Central memory CD8-positive, alpha-beta T cell (primary cell): ENCODE data around the gene DNAAF5.

Source experiments
- ATAC-seq: fragments of 150-1000 bp; cut with Tn5 transposase; replicated peaks from 2 replicates; pipeline ENCODE4 v1.10.0; 2022; ENCODE audit warnings: mild to moderate bottlenecking, moderate FRiP score, moderate number of reproducible peaks; ENCODE audit not compliant: poor library complexity, severe bottlenecking; ENCODE audit errors: extremely low read depth
- DNase-seq, 2 donors: peaks; one replicate each; pipeline ENCODE4 v3.0.0; 2021; ENCODE audit warnings: low spot score in 2 of 2
- H3K27ac Mint-ChIP-seq: one replicate; pipeline ENCODE4 v1.8.0; 2022; ENCODE audit warnings: low read depth, mild to moderate bottlenecking, moderate library complexity, mixed read lengths
- H3K27me3 Mint-ChIP-seq: one replicate; pipeline ENCODE4 v1.8.0; 2022; ENCODE audit warnings: mixed read lengths
- H3K36me3 Mint-ChIP-seq: one replicate; pipeline ENCODE4 v1.8.0; 2022; ENCODE audit warnings: mild to moderate bottlenecking, moderate library complexity, mixed read lengths; ENCODE audit not compliant: insufficient read depth
- H3K4me1 Mint-ChIP-seq: one replicate; pipeline ENCODE4 v1.8.0; 2022; ENCODE audit warnings: mixed read lengths
- H3K4me3 Mint-ChIP-seq: one replicate; pipeline ENCODE4 v1.8.0; 2022; ENCODE audit warnings: mild to moderate bottlenecking, moderate library complexity, mixed read lengths
- H3K9me3 Mint-ChIP-seq: one replicate; pipeline ENCODE4 v1.8.0; 2022; ENCODE audit warnings: mixed read lengths

The DNAAF5 gene

DNA sequence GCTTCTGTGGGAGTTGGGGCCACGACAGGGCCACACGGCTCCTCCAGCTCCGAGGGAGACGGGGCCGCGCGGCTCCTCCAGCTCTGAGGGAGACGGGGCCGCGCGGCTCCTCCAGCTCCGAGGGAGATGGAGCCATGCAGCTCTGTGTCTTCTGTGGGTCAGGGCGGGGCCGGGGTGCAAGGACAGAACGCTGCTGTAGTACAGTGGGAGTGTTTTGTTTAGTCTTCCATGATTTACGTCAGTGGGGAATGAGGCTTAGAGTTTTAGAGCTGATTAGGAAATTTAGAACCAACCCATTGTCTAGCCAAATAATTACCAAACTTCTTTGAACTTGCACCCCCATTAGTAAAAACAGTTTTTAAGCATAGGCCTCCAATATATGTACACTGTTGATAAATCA is 33.5 kb downstream of the DNAAF5 start:
- no peaks in the 10 kb centered on the region for H3K9me3 Mint-ChIP-seq
- ATAC-seq (no peak), DNase-seq (no peak)
- H3K4me3 Mint-ChIP-seq, result no peak overlapping the region
- no peaks in the 10 kb centered on the region for H3K27me3 Mint-ChIP-seq
- no peak overlapping the region for H3K27ac Mint-ChIP-seq
- H3K4me1 Mint-ChIP-seq, result no peaks in the 10 kb centered on the region
- H3K36me3 Mint-ChIP-seq, result peaks cover 20% of the 10 kb centered on the region

- H3K36me3 Mint-ChIP-seq, result peaks cover 20% of the 10 kb centered on the region
- H3K4me3 Mint-ChIP-seq, result no peak overlapping the region
- DNase-seq, result no peak
- ATAC-seq, result no peak
- H3K4me1 Mint-ChIP-seq, result no peaks in the 10 kb centered on the region
- H3K27me3 Mint-ChIP-seq, result no peaks in the 10 kb centered on the region
- H3K27ac Mint-ChIP-seq, result no peak overlapping the region
- no peaks in the 10 kb centered on the region for H3K9me3 Mint-ChIP-seq
Observed at GRCh38 chr7:761101-761500, 34.6 kb downstream of the DNAAF5 start.

- H3K27ac Mint-ChIP-seq, result no peak overlapping the region
- no peaks in the 10 kb centered on the region for H3K4me1 Mint-ChIP-seq
- H3K9me3 Mint-ChIP-seq, result no peaks in the 10 kb centered on the region
- H3K4me3 Mint-ChIP-seq, result no peak overlapping the region
- no peak for DNase-seq
- peaks cover 20% of the 10 kb centered on the region for H3K36me3 Mint-ChIP-seq
- H3K27me3 Mint-ChIP-seq, result no peaks in the 10 kb centered on the region
- no peak for ATAC-seq
Observed at GRCh38 chr7:761631-762030, 35.1 kb downstream of the DNAAF5 start.

GRCh38 chr7:762885-763284 is 36.4 kb downstream of the DNAAF5 start:
- H3K4me1 Mint-ChIP-seq, result no peaks in the 10 kb centered on the region
- ATAC-seq (no peak), DNase-seq (no peak)
- H3K27me3 Mint-ChIP-seq, result no peaks in the 10 kb centered on the region
- no peaks in the 10 kb centered on the region for H3K9me3 Mint-ChIP-seq
- no peak overlapping the region for H3K4me3 Mint-ChIP-seq
- no peak overlapping the region for H3K27ac Mint-ChIP-seq
- H3K36me3 Mint-ChIP-seq, result peaks cover 14% of the 10 kb centered on the region

DNA sequence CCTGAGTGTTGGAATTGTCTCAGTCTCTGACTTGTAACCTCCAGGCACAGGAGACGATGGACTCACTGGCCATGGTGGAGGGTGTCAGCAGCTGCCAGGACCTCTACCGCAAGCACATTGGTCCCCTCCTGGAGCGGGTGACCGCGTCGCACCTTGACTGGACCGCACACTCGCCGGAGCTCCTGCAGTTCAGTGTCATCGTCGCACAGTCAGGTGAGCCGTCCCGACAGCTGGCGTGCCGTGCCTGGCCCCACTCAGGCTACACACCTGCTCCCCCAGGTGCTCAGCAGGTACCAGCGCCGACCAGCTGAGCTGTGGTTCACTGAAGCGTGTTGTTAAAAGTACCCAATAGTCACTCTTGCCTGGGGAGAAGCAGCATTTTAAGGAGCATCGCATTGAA is 37.3 kb downstream of the DNAAF5 start:
- no peak overlapping the region for H3K4me3 Mint-ChIP-seq
- H3K9me3 Mint-ChIP-seq, result no peaks in the 10 kb centered on the region
- ATAC-seq (no peak), DNase-seq (no peak)
- H3K36me3 Mint-ChIP-seq, result peaks cover 12% of the 10 kb centered on the region
- H3K4me1 Mint-ChIP-seq, result no peaks in the 10 kb centered on the region
- no peak overlapping the region for H3K27ac Mint-ChIP-seq
- no peaks in the 10 kb centered on the region for H3K27me3 Mint-ChIP-seq

GRCh38 chr7:765383-765782 is 38.9 kb downstream of the DNAAF5 start:
- H3K27ac Mint-ChIP-seq, result no peak overlapping the region

DNA sequence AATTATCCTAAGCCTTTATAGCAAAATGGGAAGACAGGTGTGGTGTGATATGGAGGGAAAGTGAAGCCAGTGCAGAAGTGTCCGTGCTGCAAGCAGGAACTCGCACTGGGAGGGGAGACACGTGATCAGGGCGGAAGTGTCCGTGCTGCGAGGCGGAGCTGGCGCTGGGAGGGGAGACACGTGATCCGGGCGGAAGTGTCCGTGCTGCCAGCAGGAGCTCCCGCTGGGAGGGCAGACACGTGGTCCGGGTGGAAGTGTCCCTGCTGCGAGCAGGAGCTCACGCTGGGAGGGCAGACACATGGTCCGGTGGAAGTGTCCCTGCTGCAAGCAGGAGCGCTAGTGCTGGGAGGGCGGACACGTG is 41.1 kb downstream of the DNAAF5 start:
- Mint-ChIP-seq H3K36me3 (peaks cover 9% of the 10 kb centered on the region), H3K27ac (no peak overlapping the region), H3K4me3 (peak overlapping the region; percentile 8), H3K27me3 (no peaks in the 10 kb centered on the region), H3K9me3 (no peaks in the 10 kb centered on the region), H3K4me1 (no peaks in the 10 kb centered on the region)
- no peak for ATAC-seq
- no peak for DNase-seq

More at GRCh38 chr7:765383-765782, 38.9 kb downstream of the DNAAF5 start:
- Mint-ChIP-seq H3K9me3 (no peaks in the 10 kb centered on the region), H3K27me3 (no peaks in the 10 kb centered on the region), H3K4me3 (no peak overlapping the region), H3K4me1 (no peaks in the 10 kb centered on the region), H3K36me3 (peaks cover 8% of the 10 kb centered on the region)
- ATAC-seq (no peak), DNase-seq (no peak)

- ATAC-seq (peak; percentile 24), DNase-seq (no peak)
- Mint-ChIP-seq H3K4me3 (no peak overlapping the region), H3K4me1 (no peaks in the 10 kb centered on the region), H3K36me3 (peaks cover 9% of the 10 kb centered on the region), H3K9me3 (no peaks in the 10 kb centered on the region), H3K27ac (no peak overlapping the region), H3K27me3 (no peaks in the 10 kb centered on the region)
Observed at GRCh38 chr7:767941-768731, 41.6 kb downstream of the DNAAF5 start.

- ATAC-seq (no peak), DNase-seq (no peak)
- peaks cover 6% of the 10 kb centered on the region for H3K36me3 Mint-ChIP-seq
- no peaks in the 10 kb centered on the region for H3K4me1 Mint-ChIP-seq
- H3K27ac Mint-ChIP-seq, result no peak overlapping the region
- no peaks in the 10 kb centered on the region for H3K27me3 Mint-ChIP-seq
- no peak overlapping the region for H3K4me3 Mint-ChIP-seq
- H3K9me3 Mint-ChIP-seq, result no peaks in the 10 kb centered on the region
Observed at GRCh38 chr7:768881-769504, 42.5 kb downstream of the DNAAF5 start.

DNA sequence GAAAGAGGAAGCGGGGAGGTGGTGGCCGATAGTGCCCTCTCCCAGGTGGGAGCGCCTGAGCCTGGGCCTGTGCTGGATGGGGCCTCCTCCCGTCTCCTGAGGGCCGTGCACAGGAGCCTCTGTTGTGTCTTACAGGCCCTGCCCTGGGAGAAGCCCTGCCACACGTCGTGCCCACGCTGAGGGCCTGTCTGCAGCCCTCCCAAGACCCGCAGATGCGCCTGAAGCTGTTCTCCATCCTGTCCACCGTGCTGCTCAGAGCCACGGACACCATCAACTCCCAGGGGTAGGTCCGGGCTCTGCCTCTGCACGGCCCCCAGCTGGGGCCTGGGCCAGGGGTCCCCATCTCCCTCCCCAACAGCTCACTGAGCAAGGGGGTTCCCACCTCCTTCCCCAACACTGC is 43.8 kb downstream of the DNAAF5 start:
- DNase-seq, result no peak
- Mint-ChIP-seq H3K4me1 (no peaks in the 10 kb centered on the region), H3K27ac (no peak overlapping the region), H3K27me3 (no peaks in the 10 kb centered on the region), H3K9me3 (no peaks in the 10 kb centered on the region), H3K36me3 (peaks cover 6% of the 10 kb centered on the region), H3K4me3 (no peak overlapping the region)
- ATAC-seq, result no peak

DNA sequence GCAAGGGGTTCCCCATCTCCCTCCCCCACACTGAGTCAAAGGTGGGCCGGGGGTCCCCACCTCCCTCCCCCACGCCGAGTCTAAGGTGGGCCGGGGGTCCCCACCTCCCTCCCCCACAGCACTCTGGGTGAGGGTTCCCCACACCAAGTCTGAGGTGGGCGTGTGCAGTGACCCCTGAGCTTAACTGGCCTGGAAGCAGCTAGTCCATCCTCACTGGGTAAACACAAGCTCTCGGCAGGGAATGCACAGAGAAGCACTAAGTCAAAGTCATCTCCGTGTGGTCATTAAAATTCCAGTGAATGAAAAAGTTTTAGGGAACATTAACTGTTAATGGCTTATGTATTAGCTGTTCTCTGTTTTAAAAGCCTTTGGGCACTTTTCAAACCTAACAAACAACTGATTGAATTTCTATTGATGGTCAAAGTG is 44.3 kb downstream of the DNAAF5 start:
- H3K4me3 Mint-ChIP-seq, result no peak overlapping the region
- no peaks in the 10 kb centered on the region for H3K4me1 Mint-ChIP-seq
- H3K27me3 Mint-ChIP-seq, result no peaks in the 10 kb centered on the region
- DNase-seq, result no peak
- H3K27ac Mint-ChIP-seq, result no peak overlapping the region
- ATAC-seq, result no peak
- no peaks in the 10 kb centered on the region for H3K9me3 Mint-ChIP-seq
- H3K36me3 Mint-ChIP-seq, result peaks cover 6% of the 10 kb centered on the region

DNA sequence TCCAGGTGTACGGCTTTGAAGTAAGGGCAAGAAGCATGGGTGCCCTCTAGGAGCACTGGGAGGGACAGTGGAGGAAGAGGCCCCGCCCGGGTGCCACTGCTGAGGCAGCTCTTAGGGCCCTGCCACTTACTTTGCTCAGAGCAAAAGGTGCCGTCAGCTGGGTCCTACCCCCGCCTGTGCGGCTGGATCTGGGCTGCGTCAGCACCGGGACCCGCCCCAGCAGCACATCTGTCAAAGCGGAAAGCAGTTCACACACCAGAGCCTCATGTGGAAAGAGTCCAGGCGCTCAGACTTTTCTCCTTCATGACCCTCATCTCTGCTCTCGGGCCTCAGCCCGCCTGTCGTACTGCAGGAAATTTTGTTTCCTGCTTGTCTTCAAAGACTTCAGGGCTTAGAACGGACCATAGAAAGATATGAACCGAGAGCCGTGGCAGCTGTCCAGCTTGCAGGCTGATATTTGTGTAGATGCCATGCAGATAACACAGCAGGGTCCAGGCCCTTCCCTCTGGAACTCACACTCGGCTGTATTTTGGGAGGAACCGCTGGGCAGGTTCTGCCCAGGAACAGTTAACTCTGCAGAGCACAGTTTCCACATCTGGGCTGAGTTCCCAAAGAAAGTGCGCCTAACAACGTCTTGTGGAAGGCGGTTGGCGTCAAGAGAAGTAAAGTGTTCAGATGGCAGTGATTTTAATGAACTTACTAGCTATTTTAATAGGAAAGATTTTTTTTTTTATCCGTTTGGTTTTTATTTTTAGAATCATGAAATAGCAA is 44.9 kb downstream of the DNAAF5 start:
- ATAC-seq (no peak), DNase-seq (no peak)
- H3K36me3 Mint-ChIP-seq, result peaks cover 6% of the 10 kb centered on the region
- H3K27me3 Mint-ChIP-seq, result no peaks in the 10 kb centered on the region
- H3K4me3 Mint-ChIP-seq, result no peak overlapping the region
- H3K27ac Mint-ChIP-seq, result no peak overlapping the region
- no peaks in the 10 kb centered on the region for H3K4me1 Mint-ChIP-seq
- H3K9me3 Mint-ChIP-seq, result no peaks in the 10 kb centered on the region

- H3K27ac Mint-ChIP-seq, result no peak overlapping the region
- no peak for DNase-seq
- H3K4me3 Mint-ChIP-seq, result no peak overlapping the region
- peaks cover 5% of the 10 kb centered on the region for H3K36me3 Mint-ChIP-seq
- no peaks in the 10 kb centered on the region for H3K4me1 Mint-ChIP-seq
- no peaks in the 10 kb centered on the region for H3K27me3 Mint-ChIP-seq
- no peaks in the 10 kb centered on the region for H3K9me3 Mint-ChIP-seq
- no peak for ATAC-seq
Observed at GRCh38 chr7:772005-772294, 45.5 kb downstream of the DNAAF5 start.
